NT2/D1 (cell line): ENCODE data around the gene MED13.

Experiments used
- YY1 ChIP-seq: IDR thresholded peaks from 2 replicates; pipeline ENCODE4 v1.6.1; 2011; ENCODE audit not compliant: insufficient read length, insufficient read depth
- ZNF274 ChIP-seq: IDR thresholded peaks from 2 replicates; pipeline ENCODE4 v1.6.1; 2011; ENCODE audit warnings: mild to moderate bottlenecking, low read depth, low read length

- TF ChIP-seq YY1 (no peak), ZNF274 (no peak)
Observed at GRCh38 chr17:62001105-62001504, 64.0 kb downstream of the MED13 start.
